ENCODE measurements around the gene ACKR1.

GRCh38 chr1:159190441-159190840 is 14.2 kb upstream of the ACKR1 start:
- TF ChIP-seq CTCF (IDR thresholded peaks at IDR 0.05) (no peak), POLR2A (IDR thresholded peaks at IDR 0.05) (no peak)
